Endothelial cell of umbilical vein (primary cell): ENCODE measurements around the gene PLK5.

Source experiments
- CTCF ChIP-seq, 2 donors: IDR thresholded peaks; 1 replicate in 1 of 2; 2 replicates in 1 of 2; pipeline ENCODE4 v1.5.1; 2011; ENCODE audit warnings: low read length in 2 of 2, mild to moderate bottlenecking in 2 of 2, moderate library complexity in 2 of 2, control low read depth in 1 of 2, inconsistent platforms in 1 of 2, low read depth in 1 of 2; ENCODE audit not compliant: insufficient read depth in 1 of 2; ENCODE audit errors: extremely low read depth in 1 of 2
- EZH2 ChIP-seq: IDR thresholded peaks from 2 replicates; pipeline ENCODE4 v1.6.1; 2012; ENCODE audit warnings: borderline replicate concordance, low read depth, mild to moderate bottlenecking, moderate library complexity, low read length, inconsistent platforms; ENCODE audit not compliant: severe bottlenecking
- FOS ChIP-seq: IDR thresholded peaks from 2 replicates; pipeline ENCODE4 v1.6.1; 2011; ENCODE audit warnings: mild to moderate bottlenecking, low read length, moderate library complexity, borderline replicate concordance; ENCODE audit not compliant: insufficient read depth
- MAX ChIP-seq: IDR thresholded peaks from 2 replicates; pipeline ENCODE4 v1.6.1; 2011; ENCODE audit not compliant: insufficient read depth, insufficient read length
- POLR2A ChIP-seq: IDR thresholded peaks from 2 replicates; pipeline ENCODE4 v1.6.1; 2012; ENCODE audit warnings: low read depth, mild to moderate bottlenecking, control low read depth, low read length
- POLR2AphosphoS5 ChIP-seq: IDR thresholded peaks from 2 replicates; pipeline ENCODE4 v1.6.1; 2012; ENCODE audit warnings: low read depth, mild to moderate bottlenecking, control low read depth, low read length, moderate library complexity; ENCODE audit not compliant: insufficient read depth

GRCh38 chr19:1483979-1484428 is 39.9 kb upstream of the PLK5 start:
- TF ChIP-seq CTCF (IDR thresholded peaks at IDR 0.05; ENCODE audit: extremely low read depth in 1 of 2, insufficient read depth in 1 of 2, low read depth in 1 of 2, low read length in 2 of 2), result no peak
- no peak for TF ChIP-seq FOS
- no peak for TF ChIP-seq POLR2A
- TF ChIP-seq POLR2AphosphoS5, result no peak
- TF ChIP-seq MAX, result no peak
- no peak for TF ChIP-seq EZH2
